ENCODE data around the gene KCMF1.

DNA sequence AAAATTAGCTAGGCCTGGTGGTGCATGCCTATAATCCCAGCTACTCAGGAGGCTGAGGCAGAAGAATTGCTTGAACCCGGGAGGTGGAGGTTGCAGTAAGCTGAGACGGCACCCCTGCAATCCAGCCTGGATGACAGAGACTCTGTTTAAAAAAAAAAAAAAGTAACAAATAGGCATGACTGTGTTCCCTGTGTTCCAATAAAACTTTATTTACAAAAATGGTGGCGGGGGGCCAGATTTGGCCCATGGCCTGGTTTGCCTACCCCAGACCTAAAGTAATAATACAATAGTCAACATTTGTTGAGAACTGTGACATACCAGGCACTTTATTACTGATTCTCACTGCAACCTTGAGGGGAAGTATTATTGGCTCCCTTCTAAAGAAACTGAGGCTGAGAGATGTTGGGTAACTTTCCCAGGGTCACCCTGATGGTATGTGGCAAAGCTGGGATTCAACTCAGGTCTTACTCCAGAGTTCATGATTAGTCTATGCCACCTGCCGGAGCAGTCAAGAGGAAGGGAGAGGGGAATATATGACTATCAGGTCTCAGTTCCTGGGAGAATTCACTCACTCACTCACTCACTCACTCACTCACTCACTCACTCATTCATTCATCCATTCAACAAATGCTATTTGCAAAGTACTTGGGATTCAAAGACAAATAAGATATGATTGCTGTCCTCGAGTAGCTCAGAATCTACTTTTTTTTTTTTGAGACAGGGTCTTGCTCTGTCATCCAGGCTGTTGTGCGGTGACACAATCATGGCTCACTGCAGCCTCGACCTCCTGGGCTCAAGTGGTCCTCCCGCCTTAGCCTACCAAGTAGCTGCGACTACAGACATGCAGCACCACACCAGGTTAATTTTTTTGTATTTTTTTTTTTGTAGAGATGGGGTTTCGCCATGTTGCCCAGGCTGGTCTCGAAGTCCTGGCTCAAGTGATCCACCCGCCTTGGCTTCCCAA lies 14.3 kb upstream of the KCMF1 start:
- no peak for TF ChIP-seq CTCF (IDR thresholded peaks at IDR 0.05)
- TF ChIP-seq POLR2A (IDR thresholded peaks at IDR 0.05) = no peak

Measured in heart left ventricle (tissue), 13 donors.